NOMO-1 (cell line): ENCODE measurements around the gene MCOLN1.
"Not testable (repeated sequence)": the region's sequence is repeated elsewhere in the genome, so short reads cannot be mapped to it uniquely, and the experiment has no call there.

Source experiments
- DNase-seq, 2 experiments: peaks; one replicate each; lab custom pipeline; 2025; ENCODE audit not compliant: unreplicated experiment in 2 of 2; lab: John Stamatoyannopoulos, UW

Gene MCOLN1

DNA sequence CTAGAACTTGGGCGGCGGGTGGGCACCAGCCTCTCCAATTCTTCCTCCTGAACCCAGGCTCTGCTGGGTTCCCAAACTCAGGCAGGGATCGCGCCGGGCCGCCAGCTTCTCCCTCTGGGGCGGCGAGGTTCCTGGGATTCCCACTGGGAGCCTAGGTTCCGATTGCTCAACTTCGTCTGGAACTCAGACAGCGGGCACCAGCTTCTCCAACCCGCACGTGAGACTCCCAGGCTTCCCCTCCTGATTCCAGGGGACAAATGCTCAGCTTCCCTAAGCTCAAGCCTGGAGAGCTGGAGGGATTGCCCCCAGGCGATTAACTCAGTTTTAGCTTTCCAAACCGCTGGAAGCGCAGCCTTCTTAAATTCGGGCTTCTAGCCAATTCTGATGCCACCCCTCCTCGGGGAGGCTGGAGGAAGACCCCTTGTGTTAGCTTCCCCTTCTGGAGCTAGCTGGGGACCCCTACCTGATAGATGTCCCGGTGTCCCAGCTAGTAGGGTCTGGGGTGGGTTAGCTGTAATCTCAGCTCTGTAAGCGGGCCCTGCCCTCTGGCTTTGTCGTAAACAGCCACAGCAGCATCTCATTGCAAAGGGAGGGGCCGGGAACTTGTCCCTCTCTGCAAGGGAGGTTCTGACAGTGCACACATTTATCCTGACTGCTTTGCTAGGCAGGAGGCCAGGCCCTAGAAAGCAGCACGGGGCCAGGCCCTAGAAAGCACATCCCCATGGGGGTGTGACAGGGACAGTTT is 671 bp downstream of the MCOLN1 start:
- DNase-seq = no peak

DNA sequence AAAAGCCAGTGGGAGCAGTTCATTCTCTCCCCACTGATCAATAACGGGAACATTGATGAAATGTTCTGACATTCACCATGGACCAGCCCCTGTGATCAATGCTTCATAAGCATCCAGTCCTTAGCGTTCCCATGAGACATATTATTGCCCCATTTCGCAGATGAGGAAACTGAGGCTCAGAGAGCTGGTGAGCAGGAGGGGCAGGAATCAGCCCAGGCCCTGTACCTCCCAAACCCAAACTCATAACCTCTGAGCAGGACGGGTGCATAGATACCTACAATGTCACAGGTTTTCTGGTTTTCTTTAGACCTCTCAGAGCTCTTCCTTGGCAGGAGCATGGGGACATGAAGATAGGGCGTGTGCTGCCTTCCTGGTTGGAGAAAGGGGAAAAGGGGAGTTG is 2.1 kb downstream of the MCOLN1 start:
- no peak for DNase-seq

DNA sequence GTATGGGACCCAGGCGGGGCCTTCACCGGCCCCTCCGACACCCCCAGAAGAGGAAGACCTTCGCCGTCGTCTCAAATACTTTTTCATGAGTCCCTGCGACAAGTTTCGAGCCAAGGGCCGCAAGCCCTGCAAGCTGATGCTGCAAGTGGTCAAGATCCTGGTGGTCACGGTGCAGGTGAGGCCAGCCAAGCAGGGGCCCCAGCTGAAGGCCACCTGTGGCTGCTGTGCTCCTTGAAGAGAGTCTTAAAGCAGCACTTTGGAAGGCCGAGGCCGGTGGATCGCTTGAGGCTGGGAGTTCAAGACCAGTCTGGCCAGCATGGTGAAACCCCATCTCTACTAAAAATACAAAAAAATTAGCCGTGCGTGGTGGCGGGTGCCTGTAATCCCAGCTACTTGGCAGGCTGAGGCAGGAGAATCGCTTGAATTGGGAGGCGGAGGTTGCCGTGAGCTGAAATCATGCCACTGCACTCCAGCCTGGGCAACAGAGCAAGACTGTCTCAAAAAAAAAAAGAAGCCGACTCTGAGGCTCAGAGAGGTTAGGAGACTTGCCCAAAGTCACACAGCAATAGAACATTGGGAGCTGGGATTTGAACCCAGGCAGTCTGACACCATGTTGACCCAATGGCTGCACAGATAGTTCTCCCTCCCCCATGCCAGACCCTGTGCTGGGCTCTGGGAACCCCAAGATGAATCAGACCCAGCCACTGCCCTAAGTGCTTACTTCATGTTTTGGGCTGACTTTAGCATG is 2.7 kb downstream of the MCOLN1 start:
- DNase-seq = no peak

DNA sequence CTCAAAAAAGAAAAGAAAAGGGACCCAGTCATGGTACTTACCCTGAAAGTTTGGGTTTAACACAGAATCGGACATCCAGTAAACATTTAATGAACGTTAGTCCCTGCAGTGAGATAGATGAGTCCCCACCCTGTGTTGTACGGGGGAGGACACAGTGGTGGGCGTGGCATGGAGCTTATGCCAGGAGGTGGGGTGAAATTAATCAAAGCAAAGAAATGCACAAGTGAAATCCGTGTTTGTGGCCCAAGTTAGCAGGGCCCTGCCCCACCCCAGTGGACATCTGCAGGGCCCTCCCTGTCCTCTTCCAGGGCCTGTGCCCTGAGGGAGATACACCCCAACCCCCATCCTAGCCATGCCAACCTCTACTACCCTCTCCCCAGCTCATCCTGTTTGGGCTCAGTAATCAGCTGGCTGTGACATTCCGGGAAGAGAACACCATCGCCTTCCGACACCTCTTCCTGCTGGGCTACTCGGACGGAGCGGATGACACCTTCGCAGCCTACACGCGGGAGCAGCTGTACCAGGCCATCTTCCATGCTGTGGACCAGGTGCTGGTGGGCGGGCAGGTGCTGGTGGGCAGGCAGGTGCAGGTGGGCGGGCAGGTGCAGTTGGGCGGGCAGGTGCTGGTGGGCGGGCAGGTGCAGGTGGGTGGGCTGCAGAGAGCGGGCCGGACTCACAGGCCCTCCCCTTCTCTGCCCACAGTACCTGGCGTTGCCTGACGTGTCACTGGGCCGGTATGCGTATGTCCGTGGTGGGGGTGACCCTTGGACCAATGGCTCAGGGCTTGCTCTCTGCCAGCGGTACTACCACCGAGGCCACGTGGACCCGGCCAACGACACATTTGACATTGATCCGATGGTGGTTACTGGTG is 3.9 kb downstream of the MCOLN1 start:
- no peak for DNase-seq

DNA sequence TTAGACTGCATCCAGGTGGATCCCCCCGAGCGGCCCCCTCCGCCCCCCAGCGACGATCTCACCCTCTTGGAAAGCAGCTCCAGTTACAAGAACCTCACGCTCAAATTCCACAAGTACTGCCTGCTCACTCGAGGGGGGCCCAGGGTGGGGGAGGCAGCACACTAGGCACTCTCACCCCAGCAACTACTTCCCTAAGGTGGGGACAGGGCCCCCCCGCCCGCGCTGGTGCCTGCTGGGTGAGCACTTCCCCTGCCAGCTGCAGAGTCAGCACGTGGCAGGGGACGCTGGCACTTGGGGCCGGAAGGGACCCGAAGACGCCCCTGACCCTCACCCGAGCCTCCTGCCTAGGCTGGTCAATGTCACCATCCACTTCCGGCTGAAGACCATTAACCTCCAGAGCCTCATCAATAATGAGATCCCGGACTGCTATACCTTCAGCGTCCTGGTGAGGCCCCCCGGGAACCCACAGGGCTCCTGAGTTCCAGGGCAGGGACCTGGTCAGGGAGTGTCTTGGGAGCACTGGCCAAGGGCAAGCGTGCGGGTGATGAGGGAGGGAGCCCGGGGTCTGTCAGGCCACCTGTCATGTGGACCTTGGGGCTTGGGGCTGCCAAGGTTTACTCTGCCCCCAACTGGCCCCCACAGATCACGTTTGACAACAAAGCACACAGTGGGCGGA is 5.2 kb downstream of the MCOLN1 start:
- DNase-seq = no peak

DNA sequence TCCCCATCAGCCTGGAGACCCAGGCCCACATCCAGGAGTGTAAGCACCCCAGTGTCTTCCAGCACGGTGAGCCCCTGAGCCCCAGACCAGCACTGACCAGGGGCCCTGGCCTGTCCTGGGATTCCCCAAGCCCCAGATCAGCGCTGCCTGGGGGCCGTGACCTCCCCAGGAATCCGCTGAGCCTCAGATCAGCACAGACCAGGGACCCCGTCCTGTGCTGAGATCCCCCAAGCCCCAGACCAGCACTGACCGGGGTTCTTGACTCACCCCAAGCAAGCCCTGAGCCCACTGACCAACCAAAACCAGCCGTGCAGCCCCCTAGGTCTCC is 5.7 kb downstream of the MCOLN1 start:
- DNase-seq = no peak

DNA sequence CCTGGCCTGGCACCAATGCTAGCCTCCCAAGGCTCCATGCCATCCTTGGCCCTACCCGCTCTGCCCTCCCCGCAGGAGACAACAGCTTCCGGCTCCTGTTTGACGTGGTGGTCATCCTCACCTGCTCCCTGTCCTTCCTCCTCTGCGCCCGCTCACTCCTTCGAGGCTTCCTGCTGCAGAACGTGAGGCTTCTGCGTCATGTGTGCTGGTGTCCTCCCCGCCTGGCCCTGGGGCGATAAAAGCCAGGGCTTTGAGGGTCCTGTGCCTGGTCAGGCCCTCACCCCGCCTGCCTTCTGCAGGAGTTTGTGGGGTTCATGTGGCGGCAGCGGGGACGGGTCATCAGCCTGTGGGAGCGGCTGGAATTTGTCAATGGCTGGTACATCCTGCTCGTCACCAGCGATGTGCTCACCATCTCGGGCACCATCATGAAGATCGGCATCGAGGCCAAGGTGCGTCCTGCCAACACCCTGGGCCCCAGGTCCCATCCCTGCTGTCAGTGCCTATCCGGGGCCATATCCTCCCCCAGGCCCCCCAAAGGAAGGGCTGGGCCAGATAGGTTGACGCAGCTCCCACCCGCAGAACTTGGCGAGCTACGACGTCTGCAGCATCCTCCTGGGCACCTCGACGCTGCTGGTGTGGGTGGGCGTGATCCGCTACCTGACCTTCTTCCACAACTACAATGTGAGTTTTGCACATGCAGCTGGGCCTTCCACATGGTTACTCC is 6.3 kb downstream of the MCOLN1 start:
- DNase-seq = no peak

DNA sequence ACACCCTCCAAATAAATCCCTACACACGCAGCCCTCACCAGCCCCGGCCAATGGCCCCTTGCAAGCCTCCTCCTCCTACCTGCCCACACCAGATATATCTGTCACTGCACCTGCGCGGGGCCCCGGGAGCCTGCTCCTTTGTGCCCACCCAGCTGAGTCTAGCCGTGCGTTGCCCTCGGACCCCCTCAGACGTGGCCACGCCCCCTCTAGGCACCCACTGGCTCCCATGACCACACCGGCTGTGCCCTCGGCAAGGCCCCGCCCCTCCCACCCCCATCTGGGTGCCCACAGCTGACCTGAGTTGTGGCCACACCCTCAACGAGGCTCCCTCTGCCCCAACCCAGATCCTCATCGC is 6.8 kb downstream of the MCOLN1 start:
- no peak for DNase-seq

DNA sequence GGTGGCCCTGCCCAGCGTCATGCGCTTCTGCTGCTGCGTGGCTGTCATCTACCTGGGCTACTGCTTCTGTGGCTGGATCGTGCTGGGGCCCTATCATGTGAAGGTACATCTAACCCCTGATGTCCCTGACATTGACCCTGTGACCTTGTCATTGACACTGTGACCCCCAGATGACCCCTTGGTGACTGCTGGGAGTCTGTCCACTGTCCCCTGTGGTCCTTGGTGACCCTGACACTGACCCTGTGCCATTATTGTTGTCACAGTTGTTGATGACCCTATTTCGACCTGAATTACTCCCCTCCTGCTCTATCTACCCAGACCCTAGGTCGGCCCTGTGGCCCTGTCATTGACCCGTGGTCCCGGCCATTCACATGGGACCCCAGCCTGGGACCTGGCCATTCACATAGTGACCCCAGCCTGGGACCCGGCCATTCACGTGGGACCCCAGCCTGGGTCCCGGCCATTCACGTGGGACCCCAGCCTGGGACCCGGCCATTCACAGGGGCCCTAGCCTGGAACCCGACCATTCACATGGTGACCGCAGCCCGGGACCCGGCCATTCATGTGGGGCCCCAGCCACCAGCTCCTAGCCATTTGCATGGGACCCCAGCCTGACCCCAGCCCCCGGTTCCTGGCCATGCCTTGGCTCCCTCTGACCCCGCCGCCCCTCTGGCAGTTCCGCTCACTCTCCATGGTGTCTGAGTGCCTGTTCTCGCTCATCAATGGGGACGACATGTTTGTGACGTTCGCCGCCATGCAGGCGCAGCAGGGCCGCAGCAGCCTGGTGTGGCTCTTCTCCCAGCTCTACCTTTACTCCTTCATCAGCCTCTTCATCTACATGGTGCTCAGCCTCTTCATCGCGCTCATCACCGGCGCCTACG is 7.4 kb downstream of the MCOLN1 start:
- no peak for DNase-seq

DNA sequence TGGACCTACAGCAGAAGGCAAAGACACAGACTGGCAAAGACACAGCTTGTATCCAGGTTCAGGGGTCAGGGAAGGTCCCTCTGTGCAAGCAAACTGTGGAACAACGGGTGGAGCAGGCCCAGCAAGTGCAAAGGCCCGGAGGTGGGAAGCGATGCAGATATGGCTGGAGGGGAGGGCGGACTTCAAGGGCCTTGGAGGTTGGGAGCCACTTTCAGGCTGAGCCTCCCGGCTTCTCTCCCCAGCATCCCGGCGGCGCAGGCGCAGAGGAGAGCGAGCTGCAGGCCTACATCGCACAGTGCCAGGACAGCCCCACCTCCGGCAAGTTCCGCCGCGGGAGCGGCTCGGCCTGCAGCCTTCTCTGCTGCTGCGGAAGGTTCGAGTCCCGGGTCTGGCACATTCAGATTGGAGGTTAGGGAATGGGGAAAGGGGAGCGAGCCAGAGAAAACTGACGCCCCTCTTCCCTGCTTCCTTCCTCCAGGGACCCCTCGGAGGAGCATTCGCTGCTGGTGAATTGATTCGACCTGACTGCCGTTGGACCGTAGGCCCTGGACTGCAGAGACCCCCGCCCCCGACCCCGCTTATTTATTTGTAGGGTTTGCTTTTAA is 11.0 kb downstream of the MCOLN1 start:
- no peak for DNase-seq

DNA sequence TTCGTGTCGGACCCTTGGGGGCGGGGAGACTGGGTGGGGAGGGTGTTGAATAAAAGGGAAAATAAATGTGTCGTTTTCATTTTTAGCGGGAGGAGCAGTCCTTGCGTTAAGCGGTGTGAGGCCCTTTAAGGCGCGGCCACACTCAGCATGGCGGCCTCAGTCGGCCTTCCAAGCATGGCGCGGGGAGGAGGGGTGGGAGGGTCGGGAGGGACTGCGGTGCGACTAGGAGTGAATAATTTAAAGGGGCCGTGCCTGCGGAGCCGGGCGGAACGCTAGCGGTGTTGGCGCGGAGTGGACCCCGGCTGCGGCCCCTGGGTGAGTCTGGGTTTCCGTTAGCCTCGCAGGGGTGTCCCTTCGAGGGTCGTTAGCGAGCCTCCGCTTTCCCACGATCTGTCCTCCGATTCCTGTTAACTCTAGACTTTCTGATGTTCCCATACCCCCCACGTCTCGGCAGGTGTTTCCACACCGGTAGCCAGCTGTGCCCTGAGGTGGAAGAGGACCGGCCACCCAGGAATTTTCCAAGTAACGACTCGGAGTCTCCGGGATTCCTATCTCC is 11.6 kb downstream of the MCOLN1 start:
- DNase-seq = peak; percentile 72 to 83

DNA sequence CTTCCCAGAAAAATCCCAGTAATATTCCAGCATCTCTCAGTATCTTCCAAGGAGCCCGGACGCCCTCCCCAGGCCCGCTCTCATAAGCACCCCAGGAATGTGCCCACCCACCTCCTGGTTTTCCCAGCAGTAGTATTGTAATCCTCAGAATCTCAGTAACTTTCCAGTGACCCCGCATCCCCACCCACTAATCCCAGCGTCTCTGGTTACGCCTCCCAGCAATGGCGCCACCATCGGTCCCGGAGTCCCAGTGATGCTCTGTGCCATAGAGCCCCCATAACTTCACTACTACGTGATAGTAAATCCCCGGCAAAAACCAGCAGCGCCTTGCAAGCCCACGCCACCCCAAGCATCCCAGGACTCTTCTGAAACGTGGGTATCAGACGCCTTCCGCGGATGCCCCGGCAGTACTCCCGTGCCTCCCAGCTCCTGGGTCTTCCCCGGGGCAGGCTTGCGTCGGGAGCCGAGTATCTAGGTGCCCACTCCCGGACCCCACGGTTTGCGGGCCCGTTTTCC is 12.2 kb downstream of the MCOLN1 start:
- peak; percentile 26 to 40 for DNase-seq

DNA sequence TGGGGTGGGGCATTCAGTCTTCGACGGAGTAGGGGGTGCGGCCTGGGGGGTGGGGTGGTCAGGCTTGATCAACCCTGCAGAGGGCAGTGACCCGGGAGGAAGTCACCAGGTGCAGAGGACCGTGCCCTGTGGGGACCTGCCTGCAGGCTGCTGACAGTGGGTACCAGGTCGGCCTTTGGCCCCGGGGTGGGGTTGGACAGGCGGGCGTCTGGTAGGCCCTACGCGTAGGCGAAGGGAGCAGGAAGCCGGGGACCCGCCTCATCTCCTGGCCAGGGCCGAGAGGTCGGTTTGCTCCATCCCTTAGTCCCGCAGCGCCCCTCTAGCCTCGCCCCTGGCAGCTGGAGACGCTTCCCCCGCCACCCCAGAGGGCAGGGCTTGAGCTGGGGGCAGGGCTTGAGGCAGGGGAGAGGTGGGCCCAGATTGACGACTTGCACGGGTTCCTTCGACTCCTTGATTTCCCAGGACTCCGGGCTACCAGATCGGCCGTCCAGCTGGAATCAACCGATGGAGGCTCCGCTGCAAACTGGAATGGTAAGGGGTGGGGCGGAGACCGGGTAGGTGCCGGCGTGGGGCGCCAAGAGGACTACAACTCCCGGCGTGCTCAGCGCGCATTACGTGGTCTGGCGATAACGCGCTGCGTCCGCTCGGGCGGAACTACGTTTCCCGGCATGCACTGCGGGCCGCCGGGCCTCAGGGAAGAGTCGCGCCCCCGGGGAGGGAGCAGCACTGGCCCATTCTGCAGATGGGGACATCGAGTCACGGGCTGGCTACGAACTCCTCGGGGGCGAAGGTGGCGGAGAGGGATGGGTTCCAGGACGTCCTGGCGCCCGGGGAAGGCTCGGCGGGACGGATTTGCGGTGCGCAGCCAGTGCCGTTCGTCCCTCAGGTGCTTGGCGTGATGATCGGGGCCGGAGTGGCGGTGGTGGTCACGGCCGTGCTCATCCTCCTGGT is 12.9 kb downstream of the MCOLN1 start, which contains the start of gene PNPLA6:
PNPLA6 (plus strand) TSS at position 671 of the 951 bp plus-strand sequence; CDS start at position 743, 72 bp downstream.
- DNase-seq = peak; percentile 79 to 92

DNA sequence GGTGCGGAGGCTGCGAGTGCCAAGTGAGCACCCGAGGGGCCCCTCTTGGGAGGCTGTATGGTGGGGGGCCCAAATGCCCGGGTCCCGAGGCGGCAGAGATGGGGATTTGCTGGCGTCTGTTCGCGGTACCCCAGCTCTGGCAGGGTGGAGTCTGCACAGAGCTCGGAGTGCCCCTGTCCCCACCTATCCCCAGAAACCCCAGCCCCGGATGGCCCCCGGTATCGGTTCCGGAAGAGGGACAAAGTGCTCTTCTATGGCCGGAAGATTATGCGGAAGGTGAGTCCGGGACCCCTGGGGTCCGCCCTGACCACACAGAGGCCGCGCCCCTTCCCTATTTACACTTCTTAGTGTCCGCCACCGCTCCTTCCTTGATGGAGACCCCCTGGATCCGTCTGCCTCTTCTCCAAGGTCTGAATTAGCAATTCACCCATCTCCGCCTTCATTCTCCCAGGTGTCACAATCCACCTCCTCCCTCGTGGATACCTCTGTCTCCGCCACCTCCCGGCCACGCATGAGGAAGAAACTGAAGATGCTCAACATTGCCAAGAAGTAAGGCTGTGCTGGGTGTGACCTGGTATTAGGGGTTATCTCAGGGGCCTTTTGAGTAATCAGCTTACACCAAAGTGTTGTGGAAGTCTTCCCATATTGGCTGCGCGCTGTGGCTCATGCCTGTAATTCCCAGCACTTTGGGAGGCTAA is 13.7 kb downstream of the MCOLN1 start:
- DNase-seq = no peak

DNA sequence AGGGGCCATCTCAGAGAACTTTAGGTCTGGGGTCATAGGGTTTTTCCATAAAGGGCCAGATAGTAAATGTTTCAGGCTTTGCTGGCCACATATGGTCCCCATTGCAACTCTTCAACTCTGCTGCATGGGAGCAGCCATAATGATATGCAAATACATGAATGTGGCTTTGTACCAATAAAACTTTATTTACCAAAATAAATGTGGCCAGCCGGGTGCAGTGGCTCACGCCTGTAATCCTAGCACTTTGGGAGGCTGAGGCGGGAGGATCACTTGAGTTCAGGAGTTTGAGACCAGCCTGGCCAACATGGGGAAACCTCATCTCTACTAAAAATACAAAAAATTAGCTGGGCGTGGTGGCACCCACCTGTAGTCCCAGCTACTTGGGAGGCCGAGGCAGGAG is 16.6 kb downstream of the MCOLN1 start:
- DNase-seq = not testable (repeated sequence)

DNA sequence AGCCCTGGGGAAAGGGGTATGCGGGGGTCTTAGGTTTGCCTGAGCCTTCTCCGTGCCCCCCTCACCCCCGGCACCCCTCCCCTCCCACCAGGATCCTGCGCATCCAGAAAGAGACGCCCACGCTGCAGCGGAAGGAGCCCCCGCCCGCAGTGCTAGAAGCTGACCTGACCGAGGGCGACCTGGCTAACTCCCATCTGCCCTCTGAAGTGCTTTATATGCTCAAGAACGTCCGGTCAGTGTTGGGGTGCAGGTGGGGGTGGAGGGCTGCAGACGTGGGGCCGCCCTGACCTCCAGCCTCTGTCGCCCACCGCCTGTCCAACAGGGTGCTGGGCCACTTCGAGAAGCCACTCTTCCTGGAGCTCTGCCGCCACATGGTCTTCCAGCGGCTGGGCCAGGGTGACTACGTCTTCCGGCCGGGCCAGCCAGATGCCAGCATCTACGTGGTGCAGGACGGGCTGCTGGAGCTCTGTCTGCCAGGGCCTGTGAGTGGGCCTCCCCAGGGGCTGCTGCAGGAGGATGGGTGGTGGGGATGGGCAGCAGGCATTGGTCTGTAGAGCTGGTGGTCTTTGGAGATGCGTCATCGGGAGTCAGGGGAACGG is 17.5 kb downstream of the MCOLN1 start:
- no peak for DNase-seq
